ENCODE results near the gene DEFB132.

Gene DEFB132

DNA sequence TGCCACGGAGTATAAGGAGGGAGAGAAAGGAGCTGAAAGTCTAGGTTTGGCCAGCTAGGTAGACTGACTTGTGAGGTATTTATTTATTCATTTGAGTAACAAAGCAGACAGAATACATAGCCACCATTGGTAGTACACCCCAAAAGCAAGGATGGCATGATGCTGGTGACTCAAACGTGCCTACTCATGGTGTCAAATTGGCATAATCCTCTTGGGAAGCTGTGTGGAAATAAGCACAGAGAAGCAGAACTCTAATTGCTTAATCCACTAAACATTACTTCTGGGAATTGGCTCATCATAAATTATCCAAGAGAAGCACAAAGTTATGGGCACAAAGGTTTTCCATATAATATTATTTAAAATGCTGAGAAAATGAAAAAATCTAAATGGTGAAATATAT lies 2.5 kb downstream of the DEFB132 start:
- DNase-seq (ENCODE audit: low read depth in 4 of 4, low spot score in 1 of 4) = no peak

DNA sequence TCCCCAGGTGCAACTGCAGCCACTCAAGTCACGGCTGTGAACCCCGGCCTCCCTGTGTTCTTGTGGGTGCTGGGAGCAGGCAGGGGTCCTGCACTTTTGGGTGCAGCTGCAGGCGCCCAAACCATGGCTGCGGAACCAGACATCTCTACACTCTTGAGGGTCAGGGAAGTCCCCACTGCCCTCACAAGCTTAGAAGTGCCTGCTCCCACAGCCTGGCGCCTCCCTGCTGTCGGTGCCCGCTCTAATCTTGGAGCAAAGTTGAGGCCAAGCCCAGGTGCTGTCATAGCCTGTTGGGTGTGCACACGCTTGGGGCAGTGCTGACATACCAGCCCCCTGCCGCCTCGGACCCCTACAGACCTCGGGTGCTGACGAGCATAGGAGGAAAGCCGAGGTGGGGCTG lies 6.2 kb downstream of the DEFB132 start:
- DNase-seq (ENCODE audit: low read depth in 4 of 4, low spot score in 1 of 4) = no peak

DNA sequence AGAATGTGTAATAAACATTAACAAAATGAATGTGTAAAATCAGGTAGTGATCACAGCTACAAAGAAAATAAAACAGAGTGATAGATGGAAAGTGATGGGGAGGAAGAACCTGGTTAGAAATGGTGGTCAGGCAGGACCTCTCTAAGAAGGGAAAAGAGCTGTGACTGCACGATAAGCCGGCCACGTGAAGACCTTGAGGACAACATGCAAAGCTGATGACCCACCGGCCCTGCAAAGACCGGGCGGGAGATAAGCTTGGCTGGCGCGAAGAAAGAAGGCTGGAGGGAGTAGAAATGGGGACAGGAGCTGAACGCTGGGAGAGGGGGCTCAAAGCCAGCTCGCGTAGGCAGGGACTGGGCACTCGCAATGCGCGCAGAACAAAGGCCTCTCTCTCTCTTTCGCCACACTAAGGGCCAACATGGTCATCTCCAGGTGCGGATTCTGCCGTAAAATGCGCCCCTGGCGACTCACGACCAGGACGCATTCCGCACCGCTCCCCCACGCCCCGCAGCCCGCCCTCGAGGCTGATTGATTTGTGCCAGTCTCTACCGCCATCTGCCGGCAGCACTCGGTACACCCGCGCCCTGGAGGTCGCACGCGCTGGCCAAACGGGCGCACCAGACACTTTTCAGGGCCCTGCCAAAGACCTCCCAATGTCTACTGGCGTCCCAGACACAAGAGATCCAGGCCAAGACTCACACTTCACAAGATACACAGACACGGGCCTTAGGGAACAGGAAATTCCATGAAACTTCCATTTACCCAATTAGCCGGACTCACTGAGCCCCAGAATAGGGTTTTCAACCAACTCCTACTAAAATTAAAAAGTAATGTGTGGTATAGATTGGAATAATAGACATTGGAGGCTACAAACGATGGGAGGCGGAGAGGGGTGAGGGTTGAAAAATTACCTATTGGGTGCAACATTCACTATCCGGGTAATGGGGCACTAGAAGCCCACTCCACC lies 9.4 kb downstream of the DEFB132 start:
- peak; percentile 82 to 96 (median 86) for DNase-seq (ENCODE audit: low read depth in 4 of 4, low spot score in 1 of 4)

DNA sequence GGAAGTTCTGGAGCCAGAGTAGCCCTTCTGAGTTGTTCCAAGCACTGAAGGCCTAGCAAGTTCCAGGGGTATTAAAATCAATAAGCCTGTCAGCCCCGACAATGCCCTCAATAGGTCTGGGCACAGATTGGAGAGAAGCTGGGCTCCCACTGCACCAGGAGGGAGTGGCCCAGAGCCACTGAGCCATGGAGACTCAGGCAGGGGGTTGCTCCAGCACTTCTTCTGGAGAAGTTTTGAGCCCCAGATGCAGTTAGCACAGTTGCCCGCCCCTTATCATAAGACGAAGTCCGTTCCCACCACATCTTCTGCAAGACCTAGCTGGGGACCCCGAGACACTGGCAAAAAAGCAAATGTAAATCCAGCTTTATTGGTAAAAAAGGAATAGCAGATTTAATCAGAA lies 13.0 kb downstream of the DEFB132 start:
- DNase-seq (ENCODE audit: low read depth in 4 of 4, low spot score in 1 of 4) = no peak

DNA sequence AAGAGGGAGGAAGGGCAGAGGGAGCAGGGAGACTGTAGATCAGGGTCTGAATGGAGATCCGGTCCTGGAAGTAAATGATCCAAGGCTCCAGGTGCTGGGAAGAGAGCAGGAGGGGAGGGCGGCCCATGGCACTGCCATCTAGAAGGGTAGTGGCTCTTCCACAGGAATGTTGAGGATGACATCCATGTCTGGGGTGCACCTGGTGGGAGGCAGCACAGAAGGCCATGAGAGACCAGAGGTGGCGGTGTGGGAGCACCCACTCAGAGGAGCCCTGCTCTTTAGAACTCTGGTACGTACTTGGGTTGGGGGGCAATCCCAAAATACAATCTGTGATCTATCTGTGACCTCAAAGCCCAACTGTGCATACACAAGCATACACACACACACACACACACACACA lies 13.5 kb downstream of the DEFB132 start:
- no peak for DNase-seq (ENCODE audit: low read depth in 4 of 4, low spot score in 1 of 4)

DNA sequence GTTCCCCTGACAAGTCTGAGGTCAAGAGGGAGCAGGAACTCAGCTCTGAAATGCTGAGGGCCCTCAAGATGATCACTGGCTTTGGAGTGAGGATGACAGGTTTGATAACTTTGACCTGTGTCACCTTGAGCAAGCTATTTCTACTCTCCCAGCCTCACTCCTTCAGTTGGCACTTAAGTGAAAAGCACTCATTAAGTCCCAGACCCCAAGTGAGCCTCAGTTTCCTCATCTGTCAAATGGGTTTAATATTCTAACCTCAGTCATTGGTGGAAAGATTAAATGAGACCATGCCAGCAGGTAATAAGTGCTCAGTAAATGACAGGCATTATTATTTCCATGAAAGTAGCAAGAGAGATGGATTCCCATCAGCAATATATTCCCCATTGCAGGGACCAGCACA lies 14.0 kb downstream of the DEFB132 start:
- no peak for DNase-seq (ENCODE audit: low read depth in 4 of 4, low spot score in 1 of 4)

DNA sequence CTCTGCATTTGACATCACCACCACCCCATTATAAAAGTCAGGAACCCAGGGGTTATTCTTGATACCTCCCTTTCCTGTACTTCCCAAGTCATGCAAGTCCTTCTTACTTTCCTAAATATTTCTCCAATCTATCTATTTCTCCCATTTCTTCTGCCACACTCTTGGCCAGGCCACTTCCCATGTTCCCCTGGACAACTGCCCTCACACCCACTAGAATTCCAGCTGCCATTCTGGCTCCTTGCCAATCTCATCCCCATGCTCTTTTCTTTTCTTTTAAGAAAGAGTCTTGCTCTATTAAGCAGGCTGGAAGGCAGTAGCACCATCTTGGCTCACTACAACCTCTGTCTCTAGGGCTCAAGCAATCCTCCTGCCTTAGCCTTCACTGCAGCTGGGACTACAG lies 15.2 kb downstream of the DEFB132 start:
- DNase-seq (ENCODE audit: low read depth in 4 of 4, low spot score in 1 of 4) = no peak

DNA sequence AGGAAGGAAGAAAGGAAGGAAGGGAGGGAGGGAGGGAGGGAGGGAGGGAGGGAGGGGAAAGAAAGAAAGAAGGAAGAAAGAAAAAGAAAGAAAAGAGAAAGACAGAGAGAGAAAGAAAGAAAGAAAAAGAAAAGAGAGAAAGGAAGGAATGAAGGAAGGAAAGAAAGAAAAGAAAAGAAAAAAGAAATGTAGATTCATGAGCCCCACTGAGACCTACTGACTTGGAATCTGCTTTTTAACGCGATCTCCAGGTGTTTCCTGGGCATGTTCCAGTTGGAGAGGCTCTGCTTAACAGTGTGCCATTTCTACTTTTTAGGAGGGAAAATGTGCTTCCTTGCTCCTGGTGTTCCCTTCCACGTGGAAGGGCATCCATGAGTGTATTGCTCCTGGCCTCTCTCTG lies 16.4 kb downstream of the DEFB132 start:
- no peak for DNase-seq (ENCODE audit: low read depth in 4 of 4, low spot score in 1 of 4)

DNA sequence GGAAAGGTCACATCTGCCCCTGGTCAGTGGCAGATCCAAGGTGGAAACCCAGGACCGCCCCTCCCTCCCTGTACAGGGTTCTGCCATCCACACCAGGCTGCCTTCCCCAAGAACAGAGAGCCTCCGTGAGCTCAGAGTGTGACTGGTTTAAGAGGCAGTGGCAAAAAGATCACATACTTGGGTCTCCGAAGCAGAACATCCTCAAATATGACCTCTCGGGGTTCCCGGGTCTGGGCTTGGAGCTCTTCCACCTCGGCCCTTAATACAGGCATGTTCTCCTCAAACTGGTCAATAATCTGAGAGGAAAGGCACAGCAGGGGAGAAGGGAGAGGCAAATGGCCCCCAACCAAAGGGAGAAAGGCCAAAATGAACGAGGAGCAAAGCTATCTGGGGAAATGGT lies 18.3 kb downstream of the DEFB132 start:
- no peak for DNase-seq (ENCODE audit: low read depth in 4 of 4, low spot score in 1 of 4)

DNA sequence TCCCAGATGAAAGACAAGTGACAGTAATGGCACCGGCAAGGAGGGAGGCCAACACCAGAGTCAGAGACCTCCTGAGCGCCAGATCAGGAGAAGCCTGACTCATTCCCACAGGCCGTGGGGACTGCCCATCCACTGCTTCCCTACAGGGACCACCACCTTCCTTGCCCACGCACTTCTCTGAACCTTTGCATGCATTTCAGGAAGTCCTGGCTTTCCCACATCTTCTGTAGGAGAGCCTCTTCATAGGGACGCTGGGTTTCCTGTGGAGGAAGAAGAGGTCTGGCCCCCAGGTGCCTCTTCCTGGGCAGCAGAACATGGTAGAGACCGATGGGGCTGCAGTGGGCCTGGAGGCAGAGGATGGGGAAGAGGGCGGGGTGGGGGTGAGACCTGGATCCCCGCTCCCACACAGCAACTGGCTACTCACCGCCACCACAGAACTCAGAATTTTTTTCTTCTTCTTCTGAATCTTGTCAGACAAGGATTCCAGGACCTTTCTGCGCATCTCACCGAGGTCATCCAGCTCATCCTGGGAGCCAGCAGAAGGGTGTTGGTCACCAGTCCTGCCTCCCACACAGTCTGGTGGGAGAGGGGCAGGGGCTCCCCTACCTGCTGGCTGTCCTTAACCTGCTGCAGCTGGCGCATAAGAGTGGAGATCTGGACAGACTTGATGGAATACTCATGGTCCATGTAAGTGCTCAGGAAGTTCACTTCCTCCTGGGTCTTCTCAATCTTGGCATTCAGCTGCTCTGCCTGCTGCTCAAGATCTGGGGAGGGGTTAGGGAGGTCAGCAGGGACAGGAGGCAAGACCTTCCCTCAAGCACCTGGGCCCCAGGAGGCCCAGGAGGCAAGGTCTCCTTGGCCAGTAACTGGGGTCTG lies 19.3 kb downstream of the DEFB132 start:
- no peak for DNase-seq (ENCODE audit: low read depth in 4 of 4, low spot score in 1 of 4)

DNA sequence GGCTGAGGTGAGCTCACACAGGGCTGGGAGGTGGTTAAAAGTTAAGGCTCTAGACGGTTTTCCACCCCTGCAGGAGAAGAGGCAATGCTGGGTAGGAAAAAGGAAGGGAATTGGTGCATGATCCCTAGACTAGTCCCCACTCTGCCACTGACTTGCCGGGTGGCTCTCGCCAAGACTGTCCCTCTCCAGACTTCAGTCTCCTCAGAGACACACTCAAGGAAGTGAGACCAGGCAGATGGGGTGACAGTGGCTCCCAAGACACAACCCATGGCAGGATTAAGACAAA lies 19.9 kb downstream of the DEFB132 start:
- no peak for DNase-seq (ENCODE audit: low read depth in 4 of 4, low spot score in 1 of 4)

DNA sequence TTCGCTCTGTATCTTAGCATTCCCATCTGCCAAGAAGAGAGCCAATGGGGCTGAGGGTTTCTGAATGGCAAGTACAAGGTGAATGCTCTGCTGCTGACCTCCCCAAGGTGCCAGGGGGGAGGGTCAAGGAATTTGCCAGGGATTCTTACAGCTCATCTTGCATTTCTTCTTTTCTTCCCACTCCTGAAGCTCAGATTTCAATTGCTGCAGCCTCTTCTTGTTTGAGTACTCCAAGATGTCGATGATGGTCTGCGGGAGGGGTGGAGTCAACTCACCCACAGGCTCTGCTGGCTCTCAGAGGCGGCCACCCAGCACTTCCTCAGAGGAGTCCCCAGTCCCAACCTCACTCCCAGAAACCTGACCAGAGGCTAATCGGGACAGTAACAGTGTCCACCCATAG lies 20.7 kb downstream of the DEFB132 start:
- no peak for DNase-seq (ENCODE audit: low read depth in 4 of 4, low spot score in 1 of 4)

DNA sequence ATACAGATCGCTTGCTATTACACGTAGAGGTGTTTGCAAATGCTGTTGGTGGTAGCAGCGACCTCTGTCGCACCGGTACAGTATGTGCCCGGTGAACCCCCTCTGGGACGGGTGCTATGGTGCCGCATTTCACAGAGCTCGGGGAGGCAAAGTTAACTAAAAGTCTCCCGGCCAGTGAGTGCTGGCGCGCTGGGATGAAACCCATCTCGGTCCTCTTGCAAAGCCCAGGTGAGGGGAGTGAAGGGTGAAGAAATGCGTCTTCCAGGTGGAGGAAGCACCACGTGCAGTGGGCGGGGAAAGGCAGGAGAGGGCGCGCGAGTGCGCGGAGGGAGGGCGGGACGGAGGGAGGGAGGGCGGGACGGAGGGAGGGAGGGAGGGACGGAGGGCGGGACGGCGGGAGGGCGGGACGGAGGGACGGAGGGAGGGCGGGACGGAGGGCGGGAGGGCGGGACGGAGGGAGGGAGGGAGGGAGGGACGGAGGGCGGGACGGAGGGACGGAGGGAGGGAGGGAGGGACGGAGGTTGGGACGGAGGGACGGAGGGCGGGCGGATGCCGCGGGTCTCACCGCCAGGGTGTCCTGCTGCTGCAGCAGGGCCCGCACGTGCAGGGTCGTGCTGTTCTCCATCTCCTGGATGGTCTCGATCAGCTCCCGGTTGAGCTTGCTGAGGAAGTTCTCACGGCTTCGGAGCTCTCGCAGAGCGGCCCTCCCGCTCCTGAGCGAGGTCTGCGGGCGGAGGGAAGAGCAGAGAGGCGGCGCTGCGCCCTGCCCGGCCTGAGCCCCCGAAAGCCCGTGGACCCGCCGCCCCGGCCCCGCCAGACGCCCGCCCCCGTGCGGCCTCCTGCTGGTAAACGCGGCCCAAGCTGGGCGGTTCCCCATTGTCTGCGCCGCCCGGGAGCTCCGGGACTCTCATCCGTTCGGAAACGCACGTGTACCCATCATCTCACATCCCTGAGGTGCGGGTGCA lies 21.4 kb downstream of the DEFB132 start:
- no peak for DNase-seq (ENCODE audit: low read depth in 4 of 4, low spot score in 1 of 4)

DNA sequence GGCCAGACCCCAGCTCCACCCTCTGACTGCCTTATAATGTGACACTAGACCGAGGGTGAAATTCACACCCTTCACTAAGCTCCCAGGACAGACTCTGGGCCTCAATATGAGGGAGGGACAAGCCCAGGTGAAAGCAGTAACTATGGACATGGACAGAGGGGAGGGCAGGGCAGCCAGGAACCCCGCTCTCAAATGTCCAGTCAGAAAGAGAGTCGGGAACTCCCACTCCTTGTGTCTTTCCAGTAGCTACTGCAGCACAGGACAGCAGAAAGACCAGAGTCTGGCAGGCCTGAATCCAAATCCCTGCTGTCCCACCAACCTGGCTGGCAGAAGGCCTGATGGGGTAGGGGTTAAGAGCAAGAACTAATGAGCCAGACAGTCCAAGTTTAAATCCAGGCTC lies 26.6 kb downstream of the DEFB132 start:
- no peak for DNase-seq (ENCODE audit: low read depth in 4 of 4, low spot score in 1 of 4)

DNA sequence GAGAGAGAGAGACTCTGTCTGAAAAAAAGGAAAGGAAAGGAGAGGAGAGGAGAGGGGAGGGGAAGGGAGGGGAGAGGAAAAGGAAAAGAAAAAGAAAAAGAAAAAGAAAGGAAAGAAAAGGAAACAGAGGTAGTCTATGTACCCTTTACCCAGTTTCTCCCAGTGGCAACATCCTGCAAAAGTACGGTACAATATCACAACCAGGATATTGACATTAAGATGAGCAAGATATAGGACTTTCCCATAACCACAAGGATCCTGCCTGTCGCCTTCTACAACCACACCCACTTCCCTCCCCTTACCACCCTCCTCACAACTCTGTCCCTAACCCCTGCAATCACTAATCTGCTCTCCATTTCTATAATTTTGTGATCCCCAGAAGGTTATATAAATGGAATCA lies 29.0 kb downstream of the DEFB132 start:
- no peak for DNase-seq (ENCODE audit: low read depth in 4 of 4, low spot score in 1 of 4)

DNA sequence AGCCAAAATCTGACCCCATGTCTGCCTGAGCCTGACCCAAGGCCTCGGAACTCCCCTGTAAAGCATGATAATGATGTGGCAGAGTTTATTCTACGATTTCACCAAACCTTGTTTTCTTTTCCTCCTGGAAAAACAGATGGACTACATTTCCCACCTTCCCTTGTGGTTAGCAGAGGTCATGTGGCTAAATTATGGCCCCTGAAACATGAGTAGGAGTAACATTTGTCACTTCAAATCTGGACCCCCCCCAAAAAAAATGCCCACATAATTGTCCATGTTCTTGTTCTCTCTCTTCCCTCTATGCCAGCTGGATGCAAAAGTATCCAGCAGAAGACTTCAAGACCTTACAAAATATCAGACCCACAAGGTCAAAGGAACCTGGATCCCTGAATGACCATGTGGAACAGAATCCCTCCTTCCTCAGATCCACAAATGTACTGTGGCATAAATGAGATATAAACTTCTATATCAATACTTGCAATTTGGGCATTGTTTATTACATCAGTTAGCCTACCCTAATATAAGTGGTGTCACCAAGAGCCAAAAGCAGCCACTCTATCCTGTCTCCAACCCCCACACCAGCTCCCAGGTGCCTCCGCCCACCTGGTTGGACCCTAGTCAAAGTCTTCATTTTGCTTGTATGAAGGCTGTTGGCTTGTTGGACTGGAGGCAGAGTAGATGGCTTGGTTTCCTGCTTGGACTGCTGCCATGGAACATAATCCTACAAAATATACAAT lies 31.6 kb downstream of the DEFB132 start:
- no peak for DNase-seq (ENCODE audit: low read depth in 4 of 4, low spot score in 1 of 4)

DNA sequence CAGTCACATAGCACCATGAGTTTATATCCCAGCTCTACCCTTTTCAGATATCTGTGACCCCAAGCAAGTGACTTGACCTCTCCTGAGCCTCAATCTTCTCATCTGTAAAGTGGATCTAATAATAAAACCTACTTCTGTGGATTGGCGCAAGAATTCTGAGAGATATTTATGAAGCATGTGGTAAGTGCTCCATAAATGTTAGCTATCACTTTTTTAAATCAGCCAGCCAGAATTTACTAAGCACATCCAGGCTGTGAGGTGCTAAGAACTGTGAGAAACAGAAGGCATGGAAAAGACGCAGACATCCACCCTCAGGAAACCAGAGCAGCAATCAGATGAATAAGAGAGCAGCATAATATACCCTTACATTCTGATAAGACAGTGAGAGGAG lies 32.2 kb downstream of the DEFB132 start:
- DNase-seq (ENCODE audit: low read depth in 4 of 4, low spot score in 1 of 4) = no peak

DNA sequence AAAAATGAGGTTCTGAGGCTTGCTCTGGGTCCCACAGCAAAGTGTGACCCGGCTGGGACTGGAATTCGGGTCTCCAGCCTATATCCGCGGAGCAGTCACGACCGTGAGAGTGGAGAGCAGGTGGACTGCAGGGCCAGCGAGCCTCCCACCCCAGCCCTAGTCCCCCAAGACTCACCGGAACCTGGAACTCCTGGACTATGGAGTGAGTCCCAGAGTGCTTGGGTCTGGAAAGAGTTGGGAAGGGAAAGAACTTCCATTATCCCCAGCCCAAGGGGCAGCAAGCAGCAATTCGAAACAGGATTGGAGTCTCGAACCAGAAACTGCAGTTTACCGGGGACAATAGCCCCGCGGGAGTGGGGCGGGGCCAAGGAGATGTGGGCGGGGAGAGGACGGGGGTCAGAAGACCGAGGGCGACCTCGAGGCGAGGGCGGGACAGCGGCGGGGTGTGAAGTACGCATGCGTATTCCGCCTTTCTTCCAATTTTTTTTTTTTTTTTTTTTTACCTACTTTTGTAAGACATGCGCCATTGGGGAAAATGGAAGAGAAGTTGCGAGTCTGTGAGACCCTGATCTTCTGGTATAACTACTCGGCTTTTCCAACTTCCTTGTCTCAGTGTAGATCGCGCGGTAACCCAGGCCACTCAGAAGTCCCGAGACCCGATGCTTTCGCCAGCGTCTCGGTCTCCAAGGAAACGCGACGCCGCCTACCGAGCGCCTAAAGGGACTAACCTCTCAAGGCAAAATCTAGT lies 32.7 kb downstream of the DEFB132 start, which contains the start of gene C20orf96:
Gene C20orf96 (minus strand): TSS at position 667 of the 748 bp plus-strand sequence. CDS start 140 bp downstream, at position 527.
- peak; percentile 69 to 88 (median 76) for DNase-seq (ENCODE audit: low read depth in 4 of 4, low spot score in 1 of 4)

DNA sequence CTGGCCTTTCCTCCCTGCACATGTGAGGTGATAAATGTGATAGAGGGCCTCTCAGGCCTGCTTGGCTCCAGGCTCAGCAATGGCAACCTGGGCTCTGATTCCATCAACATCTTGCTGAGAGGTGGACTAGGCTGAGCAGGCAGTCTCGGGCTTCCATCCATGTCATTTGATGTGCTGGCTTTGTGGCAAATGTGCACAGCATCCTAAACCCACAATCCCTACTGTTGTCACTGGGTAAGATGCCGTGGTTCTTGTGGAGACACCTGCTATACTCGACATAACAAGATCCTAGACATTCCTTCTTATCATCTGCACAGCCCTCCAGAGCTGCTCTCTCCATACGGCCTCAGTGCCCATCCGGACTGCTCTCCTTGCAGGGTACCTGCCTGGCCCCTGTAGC lies 37.1 kb downstream of the DEFB132 start:
- DNase-seq (ENCODE audit: low read depth in 4 of 4, low spot score in 1 of 4) = no peak

DNA sequence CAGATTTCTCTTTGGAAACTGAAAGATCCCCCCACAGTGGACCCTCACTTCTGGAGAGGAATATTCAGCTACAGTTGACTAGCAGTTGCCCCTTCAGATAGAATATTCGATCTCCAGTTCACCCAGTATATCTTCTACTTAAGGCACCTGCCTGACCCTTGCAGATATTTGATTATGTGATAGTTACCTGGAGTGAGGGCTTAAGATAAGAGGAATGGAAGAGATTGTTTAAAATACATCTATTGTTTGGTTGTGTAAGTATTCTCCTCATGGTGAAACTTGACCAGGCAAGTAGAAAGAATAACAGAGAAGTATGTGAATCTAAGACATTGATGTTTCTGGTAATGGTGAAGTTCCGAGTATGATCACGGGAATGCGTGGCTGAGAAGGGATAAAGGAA lies 38.3 kb downstream of the DEFB132 start:
- DNase-seq (ENCODE audit: low read depth in 4 of 4, low spot score in 1 of 4) = no peak
